ENCODE results near the gene CCDC61.

The CCDC61 gene

DNA sequence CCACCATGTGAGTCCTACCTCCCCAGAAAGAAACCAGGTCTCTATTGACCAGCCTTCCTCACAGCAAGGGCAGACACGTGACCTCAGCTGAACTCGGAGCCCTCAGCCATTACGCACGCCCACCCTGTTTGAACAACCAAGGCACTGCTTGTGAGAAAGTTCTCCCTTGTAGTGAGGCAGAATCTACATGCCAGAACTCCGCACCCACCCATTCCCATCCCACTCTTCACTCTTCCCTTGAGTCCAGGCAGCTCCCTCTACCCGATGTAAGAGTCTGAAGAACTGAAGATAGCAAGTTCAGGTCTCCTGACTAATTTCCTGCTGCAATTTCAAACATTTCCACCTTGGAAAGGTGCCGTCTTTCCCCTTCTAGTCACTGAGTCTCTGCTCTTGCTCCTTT lies 28.0 kb upstream of the CCDC61 start:
- no peak for DNase-seq (ENCODE audit: low spot score)
- in situ Hi-C loops (cut with MboI; ENCODE audit: low sequenced_read_pairs, unreplicated experiment) = no loop called here

DNA sequence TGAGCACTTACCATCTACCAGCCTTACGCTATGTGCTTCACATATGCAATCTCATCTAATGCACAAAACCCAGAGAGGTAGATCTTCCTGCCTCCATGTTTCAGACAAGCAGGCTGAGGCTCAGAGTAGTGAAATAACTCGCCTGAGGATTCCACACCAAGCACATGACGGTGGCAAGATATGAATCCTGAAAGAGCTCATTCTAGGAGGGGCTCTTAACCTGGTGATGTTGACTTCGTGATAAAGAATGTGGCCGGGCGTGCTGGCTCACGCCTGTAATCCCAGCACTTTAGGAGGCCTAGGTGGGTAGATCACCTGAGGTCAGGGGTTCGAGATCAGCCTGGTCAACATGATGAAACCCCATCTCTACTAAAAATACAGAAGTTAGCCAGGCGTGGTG lies 26.6 kb upstream of the CCDC61 start:
- TF ChIP-seq CTCF (IDR thresholded peaks at IDR 0.05; ENCODE audit: borderline replicate concordance, control extremely low read depth, extremely low read depth, insufficient read depth, missing control alignments) = no peak
- in situ Hi-C loops (cut with MboI; ENCODE audit: low sequenced_read_pairs, unreplicated experiment) = no loop called here

More for the DNA sequence above, 28.0 kb upstream of the CCDC61 start:
- no peak for TF ChIP-seq CTCF (IDR thresholded peaks at IDR 0.05; ENCODE audit: borderline replicate concordance, control extremely low read depth, extremely low read depth, insufficient read depth, missing control alignments)

GRCh38 chr19:45969676-45970075 lies 25.6 kb upstream of the CCDC61 start:
- in situ Hi-C loops (cut with MboI; ENCODE audit: low sequenced_read_pairs, unreplicated experiment) = no loop called here
- TF ChIP-seq CTCF (IDR thresholded peaks at IDR 0.05; ENCODE audit: borderline replicate concordance, control extremely low read depth, extremely low read depth, insufficient read depth, missing control alignments) = no peak
- no peak for DNase-seq (ENCODE audit: low spot score)

More for the DNA sequence above, 26.6 kb upstream of the CCDC61 start:
- DNase-seq (ENCODE audit: low spot score) = no peak

DNA sequence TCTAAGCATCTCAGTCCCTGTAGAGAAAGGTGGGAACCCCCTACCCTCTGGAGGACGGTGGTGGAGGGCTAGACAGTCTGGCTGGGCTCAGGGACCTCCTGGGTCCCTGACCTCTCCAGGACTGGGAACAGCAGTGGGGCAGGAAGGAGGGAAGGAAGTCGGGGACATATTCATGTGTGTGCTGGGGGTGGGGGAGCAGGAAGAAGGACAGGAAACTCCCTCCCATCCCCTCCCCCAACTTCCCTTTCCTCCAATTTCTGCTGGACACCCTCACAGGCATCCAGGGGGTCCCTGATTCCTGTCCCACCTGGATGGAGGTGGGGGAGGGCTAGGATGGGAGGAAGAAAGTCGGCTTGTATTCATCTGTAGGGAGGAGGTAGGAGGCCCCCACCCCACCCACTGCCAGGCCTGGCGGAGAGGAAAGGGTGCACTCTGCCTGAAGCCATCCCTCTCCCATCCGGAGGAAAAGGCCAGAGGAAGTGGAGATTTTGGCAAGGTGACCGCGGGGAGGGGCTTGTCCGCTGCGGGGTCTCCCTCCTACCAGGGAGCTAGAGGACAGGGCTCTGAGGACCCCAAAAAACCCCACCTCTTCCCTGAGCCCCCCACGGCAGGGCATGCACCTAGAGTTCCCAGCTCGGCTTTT lies 23.9 kb upstream of the CCDC61 start:
- no peak for TF ChIP-seq CTCF (IDR thresholded peaks at IDR 0.05; ENCODE audit: borderline replicate concordance, control extremely low read depth, extremely low read depth, insufficient read depth, missing control alignments)
- in situ Hi-C loops (cut with MboI; ENCODE audit: low sequenced_read_pairs, unreplicated experiment) = no loop called here
- DNase-seq (ENCODE audit: low spot score) = no peak

GRCh38 chr19:45972081-45972946 lies 23.0 kb upstream of the CCDC61 start:
- no peak for DNase-seq (ENCODE audit: low spot score)
- TF ChIP-seq CTCF (IDR thresholded peaks at IDR 0.05; ENCODE audit: borderline replicate concordance, control extremely low read depth, extremely low read depth, insufficient read depth, missing control alignments) = no peak
- in situ Hi-C loops (cut with MboI; ENCODE audit: low sequenced_read_pairs, unreplicated experiment) = no loop called here

GRCh38 chr19:45972947-45973540 lies 22.2 kb upstream of the CCDC61 start:
- in situ Hi-C loops (cut with MboI; ENCODE audit: low sequenced_read_pairs, unreplicated experiment) = no loop called here
- TF ChIP-seq CTCF (IDR thresholded peaks at IDR 0.05; ENCODE audit: borderline replicate concordance, control extremely low read depth, extremely low read depth, insufficient read depth, missing control alignments) = no peak
- no peak for DNase-seq (ENCODE audit: low spot score)

Data from GM13976 (cell line).